GDM1 (cell line): ENCODE results near the gene GPR179.
A peak's percentile ranks its signal among the peaks of the same experiment; 100 is the strongest.
"Not testable (repeated sequence)": the region's sequence is repeated elsewhere in the genome, so short reads cannot be mapped to it uniquely, and the experiment has no call there.

Experiments
- DNase-seq: peaks from one replicate; lab custom pipeline; 2025; lab: John Stamatoyannopoulos, UW

Gene GPR179

DNA sequence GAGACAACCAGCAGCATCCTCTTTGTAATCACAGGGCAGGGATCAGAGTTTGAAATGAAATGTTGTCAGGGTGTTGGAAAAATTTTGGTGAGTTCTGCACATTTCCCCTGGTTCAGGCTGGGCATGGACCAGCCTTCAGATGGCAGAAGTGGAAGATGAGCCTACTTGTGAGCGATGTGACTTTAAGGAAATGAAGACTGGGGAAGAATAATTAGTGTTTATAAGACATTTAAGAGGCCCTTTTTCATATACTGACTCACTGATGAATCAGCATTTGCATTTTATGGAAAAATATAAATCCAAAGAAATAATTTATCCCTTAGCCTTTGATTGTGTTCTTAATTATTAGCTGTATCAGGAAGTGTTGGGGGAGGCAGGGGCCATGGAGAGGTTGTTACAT is 20.9 kb downstream of the GPR179 start:
- DNase-seq = no peak

- DNase-seq = no peak
Measured at GRCh38 chr17:38322156-38322779, 21.5 kb downstream of the GPR179 start.

DNA sequence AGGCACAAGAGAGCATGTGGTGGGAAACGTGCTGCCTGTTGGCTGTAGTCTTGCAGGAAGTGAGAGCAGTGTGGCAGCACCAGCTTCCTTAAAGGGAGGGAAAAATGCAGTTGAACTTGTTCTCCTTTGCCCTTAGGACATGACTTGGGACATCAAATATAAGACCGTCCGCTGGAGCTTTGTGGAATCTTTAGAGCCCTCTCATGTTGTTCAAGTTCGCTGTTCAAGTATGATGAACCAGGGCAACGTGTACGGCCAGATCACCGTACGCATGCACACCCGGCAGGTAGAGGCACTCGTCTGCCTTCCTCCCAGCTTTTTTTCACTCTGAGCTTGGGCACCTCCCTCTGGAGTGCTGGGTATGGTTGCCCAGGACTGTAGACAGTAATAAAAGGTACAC is 23.3 kb downstream of the GPR179 start:
- DNase-seq = no peak

- no peak for DNase-seq
Measured at GRCh38 chr17:38317081-38317480, 26.7 kb downstream of the GPR179 start.

GRCh38 chr17:38315497-38315896 is 28.3 kb downstream of the GPR179 start:
- DNase-seq = no peak

DNA sequence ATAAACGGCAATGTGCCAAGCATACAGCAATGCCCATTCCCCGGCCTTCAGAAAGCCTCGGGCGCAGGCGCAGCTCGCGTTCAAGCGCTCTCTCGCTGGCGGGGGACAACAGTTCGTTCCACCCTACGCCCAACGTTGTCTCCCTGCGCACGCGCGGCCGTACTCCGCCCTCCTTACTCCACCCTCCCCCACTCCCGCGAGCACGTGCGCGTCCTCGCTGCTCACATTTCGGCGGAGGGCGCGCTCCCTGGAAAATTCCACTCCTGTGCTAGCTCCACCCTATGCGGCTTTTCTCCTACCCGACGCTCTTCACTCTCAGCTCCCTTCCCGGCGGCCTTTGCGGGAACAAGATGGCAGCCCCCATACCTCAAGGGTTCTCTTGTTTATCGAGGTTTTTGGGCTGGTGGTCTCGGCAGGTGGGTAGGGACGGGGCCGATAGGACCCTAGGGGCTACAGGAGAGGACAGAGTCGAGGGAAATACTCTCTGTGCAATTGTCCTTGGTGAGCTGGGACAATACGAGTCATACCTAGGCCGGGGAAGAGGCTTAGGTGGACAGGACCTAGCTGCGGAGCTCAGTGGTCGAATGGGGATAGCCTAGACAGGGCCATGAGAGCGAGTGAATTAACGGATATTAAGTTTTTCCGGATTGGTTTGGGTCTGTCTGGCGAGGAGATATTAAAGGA is 46.8 kb downstream of the GPR179 start, which contains the start of gene MRPL45:
MRPL45 (plus strand) TSS at position 335 of the 684 bp plus-strand sequence; CDS start at position 351, 16 bp downstream.
- peak; percentile 96 for DNase-seq

DNA sequence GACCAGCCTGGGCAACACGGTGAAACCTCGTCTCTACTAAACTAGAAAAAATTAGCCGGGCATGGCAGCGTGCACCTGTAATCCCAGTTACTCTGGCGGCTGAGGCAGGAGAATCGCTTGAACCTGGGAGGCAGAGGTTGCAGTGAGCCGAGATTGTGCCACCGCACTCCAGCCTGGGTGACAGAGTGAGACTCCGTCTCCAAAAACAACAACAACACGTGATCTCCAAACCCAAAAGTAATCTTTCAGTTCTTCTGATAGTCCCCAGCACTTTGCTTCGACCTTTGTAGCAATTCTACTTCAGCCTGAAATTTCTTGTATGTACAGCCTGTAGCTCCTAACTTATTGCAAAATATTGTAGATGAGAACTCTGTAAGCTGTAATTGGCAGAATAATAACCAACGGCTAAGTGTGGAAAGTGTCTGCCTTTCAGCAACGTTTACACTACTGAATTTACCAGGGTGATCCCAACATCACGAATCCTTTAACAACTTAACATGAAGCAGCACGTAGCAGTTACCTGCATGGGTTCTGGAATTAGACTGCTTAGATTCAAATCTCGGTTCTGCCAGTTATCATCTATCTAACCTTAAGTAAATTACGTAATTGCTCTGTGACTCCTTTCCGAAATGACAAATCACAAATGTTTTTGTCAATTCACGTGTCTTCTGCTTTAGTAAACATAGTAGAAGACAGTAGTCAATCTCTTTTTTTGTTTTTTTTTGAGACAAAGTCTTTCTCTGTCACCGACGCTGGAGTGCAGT is 48.0 kb downstream of the GPR179 start:
- not testable (repeated sequence) for DNase-seq

- DNase-seq = not testable (repeated sequence)
Measured at GRCh38 chr17:38289760-38290159, 54.0 kb downstream of the GPR179 start.

GRCh38 chr17:38288217-38288827 is 55.4 kb downstream of the GPR179 start:
- DNase-seq = peak; percentile 0

DNA sequence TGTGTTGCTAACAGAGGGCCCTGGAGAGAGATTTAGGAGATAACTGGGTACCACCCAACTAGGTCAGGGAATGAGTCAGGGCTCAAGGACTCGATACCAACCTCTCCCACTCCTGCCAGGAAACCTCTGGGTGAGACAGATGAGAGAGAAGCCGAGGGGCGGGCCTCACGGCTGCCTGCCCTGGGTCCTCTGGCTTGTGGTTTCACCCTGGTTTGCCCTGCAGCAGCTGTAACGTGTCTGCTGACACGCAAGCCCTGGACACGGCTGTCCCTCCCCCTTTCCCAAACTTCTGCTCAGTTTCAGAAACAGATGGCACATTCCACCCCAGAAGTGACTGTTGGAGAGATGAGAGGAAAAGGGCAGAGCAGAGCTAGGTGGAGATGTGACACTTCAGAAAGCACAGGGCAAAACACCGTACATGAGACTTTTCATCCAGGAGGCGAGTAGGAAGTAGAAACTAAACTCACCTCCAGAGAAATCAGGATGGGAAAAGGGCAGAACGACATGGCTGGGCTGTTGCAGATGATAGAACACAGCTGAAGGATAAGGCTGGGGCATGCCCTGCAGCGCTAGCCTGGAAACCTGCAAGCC is 57.2 kb downstream of the GPR179 start:
- peak; percentile 16 for DNase-seq

DNA sequence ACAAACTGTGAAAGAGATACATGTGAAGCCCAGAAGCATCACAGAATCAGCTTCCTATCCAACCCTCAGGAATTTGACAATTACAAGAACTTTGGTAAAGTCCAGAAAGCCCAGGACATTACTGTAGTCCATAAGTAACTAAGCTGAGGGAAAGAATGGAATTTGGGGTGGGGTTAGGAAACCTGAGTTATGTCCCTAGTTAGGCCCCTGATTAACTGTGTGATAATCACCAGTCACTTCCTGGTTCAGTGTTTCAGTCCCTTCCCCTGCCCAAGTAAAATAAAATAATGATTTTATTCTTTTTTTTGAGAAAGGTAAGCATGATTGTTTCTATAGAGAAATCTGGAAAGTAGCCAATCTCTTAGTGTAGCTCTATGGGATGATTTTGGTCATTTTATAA is 57.8 kb downstream of the GPR179 start:
- not testable (repeated sequence) for DNase-seq
